SU-DHL-6 (cell line): ENCODE data around the gene APAF1.

Experiments
- H2AFZ ChIP-seq: fragments of 200-600 bp; sonication (generic); 2 replicates; pipeline ENCODE4 v1.6.1; 2014; ENCODE audit warnings: low read depth, mild to moderate bottlenecking, moderate library complexity, mixed read lengths, antibody characterized with exemption, low read length; ENCODE audit not compliant: severe bottlenecking
- H3F3A ChIP-seq: fragments of 200-600 bp; shearing (Covaris generic); 2 replicates; pipeline ENCODE4 v1.6.0; 2016; ENCODE audit warnings: antibody characterized with exemption, mild to moderate bottlenecking; ENCODE audit not compliant: insufficient read depth
- H3K27ac ChIP-seq: fragments of 200-600 bp; sonication (generic); 2 replicates; pipeline ENCODE4 v1.5.1; 2016; ENCODE audit warnings: low read depth, mild to moderate bottlenecking, low read length, moderate library complexity, mixed read lengths
- H3K27me3 ChIP-seq: fragments of 200-600 bp; sonication (generic), shearing (Covaris generic); 2 replicates; pipeline ENCODE4 v1.6.0; 2014; ENCODE audit warnings: mild to moderate bottlenecking, low read length
- H3K36me3 ChIP-seq: fragments of 200-600 bp; sonication (generic); 2 replicates; pipeline ENCODE4 v1.6.1; 2014; ENCODE audit warnings: mild to moderate bottlenecking, low read length, mixed read lengths
- H3K4me2 ChIP-seq: fragments of 300-600, 200-600 bp; shearing (Covaris generic), sonication (generic); 2 replicates; pipeline ENCODE4 v1.6.0; 2014; ENCODE audit warnings: low read length, low read depth, mild to moderate bottlenecking; ENCODE audit not compliant: poor library complexity, severe bottlenecking
- H3K4me3 ChIP-seq: fragments of 200-600 bp; sonication (generic); 2 replicates; pipeline ENCODE4 v1.5.1; 2014; ENCODE audit warnings: antibody characterized with exemption, low read length, mild to moderate bottlenecking, mixed read lengths; ENCODE audit not compliant: insufficient read depth, poor library complexity, severe bottlenecking
- H3K79me2 ChIP-seq: fragments of 200-600 bp; sonication (generic); 2 replicates; pipeline ENCODE4 v1.6.1; 2014; ENCODE audit warnings: mild to moderate bottlenecking, low read length, moderate library complexity; ENCODE audit not compliant: insufficient read depth
- H3K9ac ChIP-seq: fragments of 200-600 bp; sonication (generic); 2 replicates; pipeline ENCODE4 v1.7.0; 2014; ENCODE audit warnings: mild to moderate bottlenecking, low read length
- H3K9me2 ChIP-seq: fragments of 200-600 bp; sonication (generic); replicated peaks from 2 replicates; pipeline ENCODE4 v1.6.1; 2014; ENCODE audit warnings: low read length; ENCODE audit not compliant: insufficient read depth
- H3K9me3 ChIP-seq: fragments of 200-600 bp; sonication (generic); 2 replicates; pipeline ENCODE4 v1.6.1; 2014; ENCODE audit warnings: low read length, mixed read lengths; ENCODE audit not compliant: insufficient read depth
- H4K20me1 ChIP-seq: fragments of 200-600 bp; sonication (generic); 2 replicates; pipeline ENCODE4 v1.6.1; 2014; ENCODE audit warnings: low read depth, mild to moderate bottlenecking, antibody characterized with exemption, low read length, moderate library complexity, mixed read lengths
- EZH2phosphoT487 ChIP-seq: fragments of 200-600 bp; sonication (generic), shearing (Covaris generic); conservative IDR thresholded peaks from 2 replicates; pipeline ENCODE4 v1.6.1; 2018; ENCODE audit warnings: mild to moderate bottlenecking, antibody characterized with exemption, low read length, moderate library complexity, mixed read lengths
- TF ChIP-seq, protein P1 (sequence below): fragments of 200-600 bp; sonication (generic); IDR thresholded peaks from one replicate; pipeline ENCODE4 v1.5.1; 2017; ENCODE audit warnings: antibody characterized with exemption, mild to moderate bottlenecking, low read length, moderate library complexity; ENCODE audit not compliant: insufficient read depth, poor library complexity, severe bottlenecking

The APAF1 gene

DNA sequence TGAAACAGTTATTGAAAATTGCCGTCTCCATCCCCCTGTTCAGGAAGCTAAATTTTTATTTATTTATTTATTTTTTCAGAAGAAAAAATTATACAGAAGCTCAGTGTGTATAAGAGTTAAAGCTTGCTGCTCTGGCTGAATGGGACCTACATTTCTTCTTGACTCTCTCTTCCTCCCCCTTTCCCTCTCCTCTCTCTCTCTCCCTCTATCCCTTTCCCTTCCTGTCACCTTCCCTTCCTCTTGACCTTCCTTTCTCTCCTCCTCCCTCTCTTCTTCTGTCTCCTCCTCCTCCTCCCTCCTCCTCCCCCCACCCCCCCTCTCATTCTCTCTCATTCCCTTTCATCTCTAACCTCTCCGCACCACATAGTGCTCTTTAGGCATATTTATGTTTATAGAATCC, 39.1 kb downstream of the APAF1 start:
- no peaks in the 10 kb centered on the region for H3K9me2 ChIP-seq
- H3K9ac ChIP-seq = no peak overlapping the region
- no peak overlapping the region for H2AFZ ChIP-seq
- H3K4me3 ChIP-seq = no peak overlapping the region
- no peaks in the 10 kb centered on the region for H3K27me3 ChIP-seq
- no peak overlapping the region for H3K27ac ChIP-seq
- H3K36me3 ChIP-seq = peaks cover 13% of the 10 kb centered on the region
- no peaks in the 10 kb centered on the region for H4K20me1 ChIP-seq
- no peak overlapping the region for H3K4me2 ChIP-seq
- no peaks in the 10 kb centered on the region for H3K9me3 ChIP-seq
- no peaks in the 10 kb centered on the region for H3K79me2 ChIP-seq
- TF ChIP-seq, protein P1, sequence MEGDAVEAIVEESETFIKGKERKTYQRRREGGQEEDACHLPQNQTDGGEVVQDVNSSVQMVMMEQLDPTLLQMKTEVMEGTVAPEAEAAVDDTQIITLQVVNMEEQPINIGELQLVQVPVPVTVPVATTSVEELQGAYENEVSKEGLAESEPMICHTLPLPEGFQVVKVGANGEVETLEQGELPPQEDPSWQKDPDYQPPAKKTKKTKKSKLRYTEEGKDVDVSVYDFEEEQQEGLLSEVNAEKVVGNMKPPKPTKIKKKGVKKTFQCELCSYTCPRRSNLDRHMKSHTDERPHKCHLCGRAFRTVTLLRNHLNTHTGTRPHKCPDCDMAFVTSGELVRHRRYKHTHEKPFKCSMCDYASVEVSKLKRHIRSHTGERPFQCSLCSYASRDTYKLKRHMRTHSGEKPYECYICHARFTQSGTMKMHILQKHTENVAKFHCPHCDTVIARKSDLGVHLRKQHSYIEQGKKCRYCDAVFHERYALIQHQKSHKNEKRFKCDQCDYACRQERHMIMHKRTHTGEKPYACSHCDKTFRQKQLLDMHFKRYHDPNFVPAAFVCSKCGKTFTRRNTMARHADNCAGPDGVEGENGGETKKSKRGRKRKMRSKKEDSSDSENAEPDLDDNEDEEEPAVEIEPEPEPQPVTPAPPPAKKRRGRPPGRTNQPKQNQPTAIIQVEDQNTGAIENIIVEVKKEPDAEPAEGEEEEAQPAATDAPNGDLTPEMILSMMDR = no peak
- TF ChIP-seq EZH2phosphoT487 = no peak
- H3F3A ChIP-seq = no peaks in the 10 kb centered on the region

DNA sequence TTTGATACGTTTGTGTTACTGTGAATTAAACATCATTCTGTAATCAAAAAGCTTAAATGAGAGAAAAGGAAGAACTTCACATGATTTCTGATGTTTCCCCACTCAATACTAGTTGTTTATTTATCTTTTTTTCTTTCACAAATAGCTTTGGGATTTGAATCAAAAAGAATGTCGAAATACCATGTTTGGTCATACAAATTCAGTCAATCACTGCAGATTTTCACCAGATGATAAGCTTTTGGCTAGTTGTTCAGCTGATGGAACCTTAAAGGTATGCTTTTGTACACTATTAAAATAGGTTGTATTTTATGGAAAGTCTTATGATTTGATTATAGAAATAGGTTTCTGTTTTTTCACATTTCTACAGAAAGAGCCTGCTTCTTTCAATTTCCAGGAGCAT, 41.5 kb downstream of the APAF1 start:
- H3K9me3 ChIP-seq = no peaks in the 10 kb centered on the region
- no peak overlapping the region for H3K4me2 ChIP-seq
- H3K79me2 ChIP-seq = no peaks in the 10 kb centered on the region
- no peak overlapping the region for H3K4me3 ChIP-seq
- no peaks in the 10 kb centered on the region for H3K9me2 ChIP-seq
- H3F3A ChIP-seq = no peaks in the 10 kb centered on the region
- TF ChIP-seq EZH2phosphoT487 = no peak
- TF ChIP-seq, protein P1 = no peak
- H4K20me1 ChIP-seq = no peaks in the 10 kb centered on the region
- H3K27ac ChIP-seq = no peak overlapping the region
- no peak overlapping the region for H2AFZ ChIP-seq
- peaks cover 13% of the 10 kb centered on the region for H3K36me3 ChIP-seq
- no peak overlapping the region for H3K9ac ChIP-seq
- H3K27me3 ChIP-seq = no peaks in the 10 kb centered on the region

DNA sequence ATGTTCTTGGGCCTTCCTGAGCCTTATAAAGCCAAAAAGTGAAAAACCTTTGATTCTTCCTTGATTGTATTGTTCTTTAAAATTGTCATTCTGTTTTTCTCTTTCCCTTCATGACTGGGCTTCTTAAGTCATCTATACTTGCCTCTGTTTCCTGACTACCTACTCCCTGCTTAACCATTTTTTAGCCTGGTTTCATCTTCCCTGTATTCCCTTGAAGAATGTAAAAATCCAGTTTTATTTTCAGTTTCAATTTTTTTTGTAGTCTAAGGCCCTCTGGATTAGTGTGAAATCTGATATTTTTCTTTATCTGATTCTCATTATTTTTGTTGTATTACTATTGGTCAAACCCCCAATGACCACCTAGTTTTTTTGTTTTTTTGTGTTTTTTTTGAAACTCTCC, 46.3 kb downstream of the APAF1 start:
- H3K36me3 ChIP-seq = peaks cover 7% of the 10 kb centered on the region; the same call in 1 of the 2 replicates
- no peaks in the 10 kb centered on the region for H3K27me3 ChIP-seq
- no peaks in the 10 kb centered on the region for H4K20me1 ChIP-seq
- H3K9ac ChIP-seq = no peak overlapping the region
- TF ChIP-seq EZH2phosphoT487 = no peak
- TF ChIP-seq, protein P1 = no peak
- no peak overlapping the region for H3K27ac ChIP-seq
- H3K4me3 ChIP-seq = no peak overlapping the region
- no peaks in the 10 kb centered on the region for H3K9me3 ChIP-seq
- H2AFZ ChIP-seq = no peak overlapping the region
- no peak overlapping the region for H3K4me2 ChIP-seq
- no peaks in the 10 kb centered on the region for H3K9me2 ChIP-seq
- no peaks in the 10 kb centered on the region for H3K79me2 ChIP-seq
- no peaks in the 10 kb centered on the region for H3F3A ChIP-seq
